ENCODE results near the gene FUNDC1.

GRCh38 chrX:44572340-44572938, 29.8 kb upstream of the FUNDC1 start:
- TF ChIP-seq CTCF (conservative IDR thresholded peaks at IDR 0.05; ENCODE audit: low read length) (no peak), EZH2phosphoT487 (IDR thresholded peaks at IDR 0.05; ENCODE audit: borderline replicate concordance) (no peak)

Measured in Loucy (cell line).